K562 (cell line): ENCODE data around the gene DPH7. TPM values are rescaled to one million over a fixed set of nuclear protein-coding genes. Genes with fewer than 3 reads are reported as not detected.
A peak's percentile ranks its signal among the peaks of the same experiment; 100 is the strongest.

Experiments
- ASH1L ChIP-seq: fragments of 450-650 bp; IDR thresholded peaks from 2 replicates; pipeline ENCODE4 v1.6.1; 2018; ENCODE audit warnings: borderline replicate concordance, mild to moderate bottlenecking, low read depth; ENCODE audit not compliant: partially characterized antibody
- CTBP1 ChIP-seq: fragments of 450-650 bp; IDR thresholded peaks from 2 replicates; pipeline ENCODE4 v1.6.1; 2016; ENCODE audit warnings: borderline replicate concordance
- DACH1 ChIP-seq: fragments of 450-650 bp; IDR thresholded peaks from 2 replicates; pipeline ENCODE4 v1.6.1; 2018; ENCODE audit not compliant: partially characterized antibody
- DNMT1 ChIP-seq: fragments of 450-650 bp; IDR thresholded peaks from 2 replicates; pipeline ENCODE4 v1.6.1; 2016; ENCODE audit warnings: antibody characterized with exemption, mild to moderate bottlenecking
- ELF4 ChIP-seq: fragments of 450-650 bp; formaldehyde crosslinking; IDR thresholded peaks from 2 replicates; pipeline ENCODE4 v1.4.0; 2022; ENCODE audit warnings: missing genetic modification characterization
- EP300 ChIP-seq: IDR thresholded peaks from 2 replicates; pipeline ENCODE4 v1.6.1; 2012; ENCODE audit warnings: low read length, improper control_type of control experiment
- FOXJ2 ChIP-seq: fragments of 200-800 bp; sonication (Bioruptor generic); IDR thresholded peaks from 2 replicates; pipeline ENCODE4 v1.6.1; 2016; ENCODE audit warnings: missing genetic modification characterization, missing compliant biosample characterization
- FOXK1 ChIP-seq: sonication (generic); formaldehyde crosslinking; IDR thresholded peaks from 2 replicates; pipeline ENCODE4 v1.8.0; 2022; ENCODE audit warnings: missing genetic modification reagents, mild to moderate bottlenecking, borderline replicate concordance
- FOXK2 ChIP-seq, 2 experiments: fragments of 450-650 bp; IDR thresholded peaks in 1 of 2; conservative IDR thresholded peaks in 1 of 2; 2 replicates each; pipeline ENCODE4 v1.6.1; 2016; ENCODE audit warnings: low read depth in 2 of 2, mild to moderate bottlenecking in 1 of 2
- HOXB6 ChIP-seq: fragments of 250-450 bp; sonication (Bioruptor Pico); IDR thresholded peaks from 2 replicates; pipeline ENCODE4 v1.5.1; 2022; ENCODE audit warnings: mild to moderate bottlenecking, borderline replicate concordance
- JUNB ChIP-seq: fragments of 450-650 bp; formaldehyde crosslinking; conservative IDR thresholded peaks from 2 replicates; pipeline ENCODE4 v1.4.0; 2020; ENCODE audit warnings: mild to moderate bottlenecking
- KAT8 ChIP-seq: fragments of 450-650 bp; IDR thresholded peaks from 2 replicates; pipeline ENCODE4 v1.6.1; 2016; ENCODE audit warnings: low read depth, mild to moderate bottlenecking
- KDM1A ChIP-seq, 2 experiments: fragments of 450-650 bp; IDR thresholded peaks; 2 replicates each; pipeline ENCODE4 v1.6.1; 2016; ENCODE audit warnings: mild to moderate bottlenecking in 2 of 2
- MAFG ChIP-seq: fragments of 450-650 bp; conservative IDR thresholded peaks from 2 replicates; pipeline ENCODE4 v1.6.1; 2016; ENCODE audit warnings: missing genetic modification characterization, missing compliant biosample characterization
- NCOR1 ChIP-seq: fragments of 450-650 bp; IDR thresholded peaks from 2 replicates; pipeline ENCODE4 v1.6.1; 2016; ENCODE audit warnings: mild to moderate bottlenecking, moderate library complexity
- NFATC3 ChIP-seq: fragments of 450-650 bp; IDR thresholded peaks from 2 replicates; pipeline ENCODE4 v1.6.1; 2017; ENCODE audit warnings: mild to moderate bottlenecking
- POLR2B ChIP-seq: fragments of 450-650 bp; IDR thresholded peaks from 2 replicates; pipeline ENCODE4 v1.6.1; 2018; ENCODE audit warnings: low read depth; ENCODE audit not compliant: partially characterized antibody
- POLR3A ChIP-seq: IDR thresholded peaks from 2 replicates; pipeline ENCODE4 v1.6.1; 2011; ENCODE audit warnings: borderline replicate concordance, mild to moderate bottlenecking, moderate library complexity; ENCODE audit not compliant: insufficient read length, insufficient read depth; ENCODE audit errors: extremely low read depth
- U2AF1 ChIP-seq: fragments of 200-400 bp; formaldehyde crosslinking; optimal IDR thresholded peaks from 2 replicates; pipeline ENCODE3; 2017; ENCODE audit warnings: mild to moderate bottlenecking, low read depth, low read length, moderate library complexity
- ZNF511 ChIP-seq: sonication (generic); formaldehyde crosslinking; IDR thresholded peaks from 2 replicates; pipeline ENCODE4 v1.8.0; 2022; ENCODE audit warnings: mild to moderate bottlenecking, missing genetic modification reagents
- polyA plus RNA-seq, 8 experiments: library from polyadenylated mRNA; depleted of rRNA in 4 of 8; stranded (reverse) in 5 of 8; unstranded in 3 of 8; fragments of >200 nt; fragmentation: Nextera tagmentation in 2 of 8; fragmentation: Illumina TruSeq in 1 of 8; extraction: Ambion mirVana in 2 of 8; extraction: Trizol in 1 of 8; gene quantifications; 2 replicates each; pipeline versions ENCODE4 v1.2.1 to v1.2.3, GENCODE V29; 2011 to 2014; ENCODE audit warnings: inconsistent platforms in 1 of 8, missing spikeins in 1 of 8
- total RNA-seq, 7 experiments: library from RNA; depleted of rRNA in 6 of 7; stranded (reverse); fragments of >200 nt in 6 of 7; fragmentation: Illumina TruSeq in 2 of 7; extraction: Trizol in 2 of 7; gene quantifications; 2 replicates each; pipeline versions ENCODE4 v1.2.1 to v1.2.3, GENCODE V29; 2011 to 2021; ENCODE audit warnings: low replicate concordance in 1 of 7
- TF ChIP-seq, protein P1 (sequence below): fragments of 250-450 bp; sonication (Bioruptor Pico); IDR thresholded peaks from 2 replicates; pipeline ENCODE4 v1.8.0; 2021; ENCODE audit warnings: moderate library complexity, mild to moderate bottlenecking, inconsistent platforms
- TF ChIP-seq, protein P2 (sequence below), 2 experiments: fragments of 450-650 bp; formaldehyde crosslinking in 1 of 2; IDR thresholded peaks; 2 replicates each; pipeline versions ENCODE4 v1.4.0 to v1.6.1; 2014 to 2020; ENCODE audit warnings: mild to moderate bottlenecking in 2 of 2, borderline replicate concordance in 1 of 2, low read depth in 1 of 2

Gene DPH7
- total and polyA plus RNA-seq, 9 of the 15 experiments (the other 6 are each of a cell fraction or from before 2014, with no cell fraction given), result 13.9 to 68.6 (median 41.3) TPM

- TF ChIP-seq ZNF511 (CRISPR knock-in tag) (no peak), NFATC3 (no peak), U2AF1 (no peak), JUNB (CRISPR knock-in tag) (no peak), KDM1A (IDR thresholded peaks at IDR 0.05) (no peak), HOXB6 (CRISPR knock-in tag) (no peak), EP300 (peak; percentile 26; the same call in 1 of the 2 replicates), DACH1 (no peak), ELF4 (CRISPR knock-in tag) (no peak), POLR2B (peak; percentile 22), CTBP1 (peak; percentile 78), MAFG (no peak), FOXJ2 (peak; percentile 85), POLR3A (no peak), FOXK2 (conservative IDR thresholded peaks at IDR 0.05 in 1 of 2, IDR thresholded peaks at IDR 0.05 in 1 of 2; ENCODE audit: low read depth in 2 of 2) (peak; percentile 91 to 94), FOXK1 (CRISPR knock-in tag) (0 out of 2 replicates have a peak, but pooled peaks have one; percentile 56), ASH1L (no peak), KAT8 (no peak), DNMT1 (no peak), NCOR1 (no peak)
- TF ChIP-seq, protein P1, sequence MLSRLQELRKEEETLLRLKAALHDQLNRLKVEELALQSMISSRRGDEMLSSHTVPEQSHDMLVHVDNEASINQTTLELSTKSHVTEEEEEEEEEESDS (CRISPR knock-in tag), result no peak
- TF ChIP-seq, protein P2, sequence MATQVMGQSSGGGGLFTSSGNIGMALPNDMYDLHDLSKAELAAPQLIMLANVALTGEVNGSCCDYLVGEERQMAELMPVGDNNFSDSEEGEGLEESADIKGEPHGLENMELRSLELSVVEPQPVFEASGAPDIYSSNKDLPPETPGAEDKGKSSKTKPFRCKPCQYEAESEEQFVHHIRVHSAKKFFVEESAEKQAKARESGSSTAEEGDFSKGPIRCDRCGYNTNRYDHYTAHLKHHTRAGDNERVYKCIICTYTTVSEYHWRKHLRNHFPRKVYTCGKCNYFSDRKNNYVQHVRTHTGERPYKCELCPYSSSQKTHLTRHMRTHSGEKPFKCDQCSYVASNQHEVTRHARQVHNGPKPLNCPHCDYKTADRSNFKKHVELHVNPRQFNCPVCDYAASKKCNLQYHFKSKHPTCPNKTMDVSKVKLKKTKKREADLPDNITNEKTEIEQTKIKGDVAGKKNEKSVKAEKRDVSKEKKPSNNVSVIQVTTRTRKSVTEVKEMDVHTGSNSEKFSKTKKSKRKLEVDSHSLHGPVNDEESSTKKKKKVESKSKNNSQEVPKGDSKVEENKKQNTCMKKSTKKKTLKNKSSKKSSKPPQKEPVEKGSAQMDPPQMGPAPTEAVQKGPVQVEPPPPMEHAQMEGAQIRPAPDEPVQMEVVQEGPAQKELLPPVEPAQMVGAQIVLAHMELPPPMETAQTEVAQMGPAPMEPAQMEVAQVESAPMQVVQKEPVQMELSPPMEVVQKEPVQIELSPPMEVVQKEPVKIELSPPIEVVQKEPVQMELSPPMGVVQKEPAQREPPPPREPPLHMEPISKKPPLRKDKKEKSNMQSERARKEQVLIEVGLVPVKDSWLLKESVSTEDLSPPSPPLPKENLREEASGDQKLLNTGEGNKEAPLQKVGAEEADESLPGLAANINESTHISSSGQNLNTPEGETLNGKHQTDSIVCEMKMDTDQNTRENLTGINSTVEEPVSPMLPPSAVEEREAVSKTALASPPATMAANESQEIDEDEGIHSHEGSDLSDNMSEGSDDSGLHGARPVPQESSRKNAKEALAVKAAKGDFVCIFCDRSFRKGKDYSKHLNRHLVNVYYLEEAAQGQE (IDR thresholded peaks at IDR 0.05; ENCODE audit: borderline replicate concordance), result peak; percentile 52
- TF ChIP-seq, protein P2 (CRISPR knock-in tag; IDR thresholded peaks at IDR 0.05; ENCODE audit: low read depth), result no peak
These were observed 3.4 kb downstream of the DPH7 start (continued) for GRCh38 chr9:137575364-137575715.
